GM12878 (cell line): ENCODE measurements around the gene TEX9. TPM values are rescaled to one million over a fixed set of nuclear protein-coding genes. Genes with fewer than 3 reads are reported as not detected.

Source experiments
- ATAC-seq: fragments of 200-7000 bp; cut with Tn5 transposase; 3 replicates; pipeline ENCODE4 v1.9.1; 2020; ENCODE audit warnings: mild to moderate bottlenecking, moderate library complexity
- BruUV-seq: library from RNA; stranded (reverse); fragments of 400-500 nt; replicated peaks from 2 replicates; lab custom pipeline; 2021; lab: Mats Ljungman, UMichigan
- CTCF ChIA-PET: fragments of 300-600 bp; sonication (Branson Sonifier 250); formaldehyde crosslinking; extraction: SDS; loops from one replicate; lab custom pipeline; 2021; ENCODE audit warnings: inconsistent platforms; lab: Yijun Ruan, JAX
- POLR2A ChIA-PET: fragments of 350-600 bp; formaldehyde crosslinking; extraction: SDS; loops from one replicate; lab custom pipeline; 2021; ENCODE audit warnings: inconsistent platforms; lab: Charles Lee
- RAD21 ChIA-PET: fragments of 300-600 bp; sonication (Branson Sonifier 250); formaldehyde crosslinking; loops from one replicate; lab custom pipeline; 2023; ENCODE audit warnings: antibody characterized with exemption; ENCODE audit not compliant: unreplicated experiment; lab: Charles Lee
- SMC1A ChIA-PET: fragments of 300-600 bp; sonication (Branson Sonifier 250); formaldehyde crosslinking; loops from one replicate; lab custom pipeline; 2023; ENCODE audit not compliant: unreplicated experiment, uncharacterized antibody; lab: Charles Lee
- DNase-seq: peaks from one replicate; pipeline ENCODE4 v3.0.0-alpha.2; 2011; ENCODE audit warnings: low read depth, low spot score
- FAIRE-seq: peaks from 3 replicates; lab custom pipeline; 2011; peaks lifted over from hg19 to GRCh38; lab: Jason Lieb, UNC
- H2AFZ ChIP-seq: 2 replicates; pipeline ENCODE4 v1.6.0; 2011; ENCODE audit warnings: low read depth, low read length, control low read depth; ENCODE audit not compliant: control insufficient read depth
- H3K27ac ChIP-seq: 2 replicates; pipeline ENCODE4 v1.5.1; 2011; ENCODE audit warnings: control low read depth; ENCODE audit not compliant: control insufficient read depth, insufficient read depth
- H3K27me3 ChIP-seq, 2 experiments: replicated peaks in 1 of 2; 2 replicates each; pipeline versions ENCODE4 v1.6.0 to v1.6.1; 2011; ENCODE audit warnings: low read length in 1 of 2; ENCODE audit not compliant: control insufficient read depth in 2 of 2, insufficient read depth in 2 of 2
- H3K36me3 ChIP-seq, 2 experiments: 2 replicates each; pipeline ENCODE4 v1.5.1; 2011; ENCODE audit warnings: low read length in 1 of 2; ENCODE audit not compliant: control insufficient read depth in 2 of 2, insufficient read depth in 2 of 2
- H3K4me1 ChIP-seq: 2 replicates; pipeline ENCODE4 v1.6.1; 2011; ENCODE audit warnings: mild to moderate bottlenecking, low read length, moderate library complexity, mixed read lengths; ENCODE audit not compliant: control insufficient read depth, insufficient read depth
- H3K4me2 ChIP-seq: 2 replicates; pipeline ENCODE4 v1.6.0; 2011; ENCODE audit warnings: control low read depth; ENCODE audit not compliant: control insufficient read depth, insufficient read depth
- H3K4me3 ChIP-seq: fragments of 200-600 bp; sonication (generic); 2 replicates; pipeline ENCODE4 v1.5.1; 2016
- H3K79me2 ChIP-seq: 2 replicates; pipeline ENCODE4 v1.6.0; 2011; ENCODE audit warnings: low read length; ENCODE audit not compliant: control insufficient read depth, insufficient read depth
- H3K9ac ChIP-seq: 2 replicates; pipeline ENCODE4 v1.8.0; 2011; ENCODE audit warnings: low read length, control low read depth, mixed read lengths; ENCODE audit not compliant: control insufficient read depth, insufficient read depth
- H3K9me3 ChIP-seq: replicated peaks from 3 replicates; pipeline ENCODE4 v1.5.1; 2011; ENCODE audit warnings: mild to moderate bottlenecking, low read length; ENCODE audit not compliant: control insufficient read depth, insufficient read depth
- H4K20me1 ChIP-seq: 2 replicates; pipeline ENCODE4 v1.6.0; 2011; ENCODE audit not compliant: control insufficient read depth, insufficient read depth
- EZH2 ChIP-seq: IDR thresholded peaks from 2 replicates; pipeline ENCODE4 v1.6.1; 2012; ENCODE audit warnings: low read depth, mild to moderate bottlenecking, control low read depth, inconsistent platforms, low read length, borderline replicate concordance; ENCODE audit not compliant: control insufficient read depth
- KAT2A ChIP-seq: conservative IDR thresholded peaks from 2 replicates; pipeline ENCODE4 v1.6.1; 2011; ENCODE audit warnings: low read depth, low read length; ENCODE audit not compliant: control insufficient read depth
- PAX5 ChIP-seq: IDR thresholded peaks from 2 replicates; pipeline ENCODE4 v1.6.1; 2011; ENCODE audit warnings: low read depth, low read length, borderline replicate concordance
- RUNX3 ChIP-seq: IDR thresholded peaks from 2 replicates; pipeline ENCODE4 v1.6.1; 2012; ENCODE audit warnings: low read length, inconsistent platforms
- ZNF384 ChIP-seq: IDR thresholded peaks from 2 replicates; pipeline ENCODE4 v1.6.1; 2012; ENCODE audit warnings: low read depth, mild to moderate bottlenecking, low read length, improper control_type of control experiment, borderline replicate concordance
- WGBS: methylation state at CpG from one replicate; pipeline ENCODE4 v1.1.6; 2016; ENCODE audit warnings: low lambda C conversion rate; ENCODE audit not compliant: insufficient replicate concordance, insufficient coverage; ENCODE audit errors: missing lambda C conversion rate; 5-methylcytosine and 5-hydroxymethylcytosine counted together
- in situ Hi-C: fragments of 300-500 bp; cut with MboI; formaldehyde crosslinking; loops from 9 replicates; pipeline ENCODE4 v1.14.3; 2018; ENCODE audit warnings: mixed read lengths
- intact Hi-C: fragments of 100-400 bp; cut with micrococcal nuclease; formaldehyde crosslinking; loops from one replicate; pipeline ENCODE4 v1.14.2; 2022; ENCODE audit not compliant: unreplicated experiment
- polyA plus RNA-seq, 11 experiments: library from polyadenylated mRNA; depleted of rRNA in 4 of 11; unstranded in 6 of 11; stranded (reverse) in 5 of 11; fragments of >200 nt; fragmentation: Nextera tagmentation in 4 of 11; fragmentation: Illumina TruSeq in 1 of 11; extraction: Ambion mirVana in 4 of 11; extraction: Trizol in 1 of 11; gene quantifications; 1 replicate in 1 of 11; 2 replicates in 10 of 11; pipeline versions ENCODE4 v1.2.1 to v1.2.3, GENCODE V29; 2011 to 2016; ENCODE audit warnings: inconsistent platforms in 2 of 11, missing spikeins in 2 of 11, low read depth in 1 of 11
- total RNA-seq, 4 experiments: library from RNA; depleted of rRNA in 3 of 4; stranded (reverse); fragments of >200 nt in 3 of 4; fragmentation: Illumina TruSeq in 1 of 4; extraction: Trizol in 1 of 4; gene quantifications; 2 replicates each; pipeline versions ENCODE4 v1.2.1 to v1.2.3, GENCODE V29; 2013 to 2021

The TEX9 gene
- total and polyA plus RNA-seq, 10 of the 15 experiments (the other 5 are each of a cell fraction or from before 2014, with no cell fraction given) = 9.0 to 155 (median 70.0) TPM

DNA sequence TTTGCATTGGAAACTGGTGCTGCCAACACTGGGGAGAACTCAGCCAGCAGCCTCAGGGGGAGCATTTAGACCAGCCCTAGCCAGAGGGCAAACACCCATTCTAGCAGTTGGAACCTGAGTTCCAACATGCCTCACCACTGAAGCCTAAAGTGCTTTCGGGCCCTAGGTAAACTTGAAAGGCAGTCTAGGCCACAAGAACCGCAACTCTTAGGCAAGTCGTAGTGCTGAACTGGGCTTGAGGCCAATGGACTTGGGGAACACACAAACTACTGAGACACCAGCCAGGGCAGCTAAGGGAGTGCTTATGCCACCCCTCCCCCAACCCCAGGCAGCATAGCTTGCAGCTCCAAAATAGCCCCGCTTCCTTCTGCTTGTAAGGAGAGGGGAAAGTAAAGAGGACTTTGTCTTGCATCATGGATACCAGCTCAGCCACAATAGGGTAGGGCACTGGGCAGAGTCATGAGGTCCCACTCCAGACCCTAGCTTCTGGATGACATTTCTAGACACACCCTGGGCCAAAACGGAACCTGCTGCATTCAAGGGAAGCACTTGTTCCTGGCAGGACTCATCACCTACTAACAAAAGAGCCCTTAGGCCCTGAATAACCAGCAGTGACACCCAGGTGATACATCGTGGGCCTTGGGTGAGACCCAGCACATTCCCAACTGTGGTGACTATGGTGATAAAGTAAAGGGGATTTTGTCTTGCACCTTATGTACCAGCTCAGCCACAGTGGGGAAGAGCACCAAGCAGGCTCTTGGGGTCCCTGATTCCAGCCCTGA, 37.3 kb upstream of the TEX9 start:
- H3K9me3 ChIP-seq = no peaks in the 10 kb centered on the region; the same call in 1 of the 3 replicates
- DNase-seq = no peak
- 82% methylated on average over 6 of the region's 6 CpGs for WGBS
- no peak overlapping the region for H3K27ac ChIP-seq
- no TSS peak for BruUV-seq
- no peaks in the 10 kb centered on the region for H4K20me1 ChIP-seq
- ChIA-PET RAD21 (no interaction called here), SMC1A (no interaction called here), CTCF (no interaction called here), POLR2A (no interaction called here)
- no peak overlapping the region for H3K4me3 ChIP-seq
- intact Hi-C loops (no loop called here), in situ Hi-C loops (no loop called here)
- FAIRE-seq = no peak
- no peak for ATAC-seq
- H3K36me3 ChIP-seq = no peaks in the 10 kb centered on the region
- no peaks in the 10 kb centered on the region for H3K27me3 ChIP-seq
- H2AFZ ChIP-seq = no peak overlapping the region
- no peaks in the 10 kb centered on the region for H3K79me2 ChIP-seq
- H3K9ac ChIP-seq = no peak overlapping the region
- TF ChIP-seq EZH2 (no peak), ZNF384 (no peak)
- H3K4me2 ChIP-seq = no peak overlapping the region
- no peaks in the 10 kb centered on the region for H3K4me1 ChIP-seq

DNA sequence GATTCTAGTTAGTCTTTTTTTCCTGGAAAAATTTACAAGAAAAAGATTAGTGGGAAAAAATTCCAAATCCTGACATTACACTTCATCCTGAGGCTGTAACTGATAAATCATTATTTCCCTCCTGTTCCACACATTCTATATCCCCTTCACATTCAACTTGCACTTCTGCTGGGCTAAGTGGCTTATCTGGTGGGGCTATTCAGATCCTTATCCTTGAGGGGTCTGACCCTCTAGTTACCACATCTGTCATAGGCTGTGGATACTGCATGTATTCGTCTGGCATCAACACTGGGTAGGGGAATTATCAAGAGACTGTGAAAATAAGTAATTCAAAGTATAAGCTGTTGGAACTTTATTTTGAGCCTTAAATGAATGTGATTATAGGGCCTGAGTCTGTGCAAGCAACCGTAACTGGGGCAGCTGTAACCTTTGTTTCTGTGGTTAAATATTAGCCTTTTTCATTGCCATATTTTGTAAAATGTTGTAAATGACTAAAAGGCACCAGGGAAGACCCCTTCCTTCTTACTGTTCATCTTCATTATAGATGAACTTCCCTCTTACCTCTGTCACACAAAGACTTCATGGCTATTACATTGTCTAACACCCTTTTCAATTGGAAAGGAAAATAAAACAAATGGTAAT, 28.0 kb upstream of the TEX9 start:
- Histone ChIP-seq H3K9me3 (no peaks in the 10 kb centered on the region), H3K9ac (no peak overlapping the region), H3K4me2 (no peak overlapping the region), H2AFZ (no peak overlapping the region), H3K36me3 (no peaks in the 10 kb centered on the region), H3K79me2 (no peaks in the 10 kb centered on the region), H3K4me1 (no peaks in the 10 kb centered on the region), H4K20me1 (no peaks in the 10 kb centered on the region), H3K4me3 (no peak overlapping the region), H3K27me3 (no peaks in the 10 kb centered on the region), H3K27ac (no peak overlapping the region)
- CTCF ChIA-PET = interaction anchor here (1.1 kb wide), 1 partner anchor 29 kb away, joined by 3 read pairs; no protein-coding TSS in a partner anchor
- FAIRE-seq (no peak), ATAC-seq (peak; percentile 62), DNase-seq (no peak)
- RAD21 ChIA-PET = no interaction called here
- in situ Hi-C loops = no loop called here
- TF ChIP-seq RUNX3 (peak; percentile 32; the same call in 1 of the 2 replicates), KAT2A (no peak), PAX5 (peak; percentile 61; the same call in 1 of the 2 replicates)
- intact Hi-C loops = no loop called here
- BruUV-seq = no TSS peak
- 47% methylated on average over 2 of the region's 2 CpGs for WGBS
- SMC1A ChIA-PET = no interaction called here
- POLR2A ChIA-PET = no interaction called here
